Trophoblast cell (in vitro differentiated cells and primary cell): ENCODE data around the gene EFHC2.

ENCODE experiments used
- DNase-seq, 2 donors: peaks; one replicate each; pipeline ENCODE4 v3.0.0-alpha.2; 2016
- H2AFZ ChIP-seq: 2 replicates; pipeline ENCODE4 v1.6.1; 2013; ENCODE audit warnings: low read length, moderate library complexity, mild to moderate bottlenecking; ENCODE audit not compliant: insufficient read depth, poor library complexity
- H2AK5ac ChIP-seq: 2 replicates; pipeline ENCODE4 v1.6.1; 2013; ENCODE audit warnings: mild to moderate bottlenecking, low read length
- H2BK120ac ChIP-seq: 2 replicates; pipeline ENCODE4 v1.6.1; 2013; ENCODE audit warnings: low read length, mild to moderate bottlenecking, moderate library complexity; ENCODE audit not compliant: insufficient read depth, poor library complexity
- H2BK12ac ChIP-seq: 2 replicates; pipeline ENCODE4 v1.6.1; 2013; ENCODE audit warnings: mild to moderate bottlenecking, low read length, moderate library complexity
- H2BK5ac ChIP-seq: 2 replicates; pipeline ENCODE4 v1.6.1; 2013; ENCODE audit warnings: low read length, low read depth, moderate library complexity, mild to moderate bottlenecking; ENCODE audit not compliant: poor library complexity
- H3K14ac ChIP-seq: 2 replicates; pipeline ENCODE4 v1.6.1; 2013; ENCODE audit warnings: mild to moderate bottlenecking, low read length
- H3K18ac ChIP-seq: 2 replicates; pipeline ENCODE4 v1.6.1; 2013; ENCODE audit warnings: mild to moderate bottlenecking, low read length
- H3K23ac ChIP-seq: 2 replicates; pipeline ENCODE4 v1.6.1; 2013; ENCODE audit warnings: low read length
- H3K27ac ChIP-seq: 2 replicates; pipeline ENCODE4 v1.5.1; 2013; ENCODE audit warnings: low read depth, mild to moderate bottlenecking, inconsistent platforms, low read length, moderate library complexity
- H3K27me3 ChIP-seq: 2 replicates; pipeline ENCODE4 v1.6.1; 2013; ENCODE audit warnings: inconsistent platforms, mild to moderate bottlenecking, low read length, moderate library complexity; ENCODE audit not compliant: insufficient read depth
- H3K36me3 ChIP-seq, 2 experiments: 1 replicate in 1 of 2; 2 replicates in 1 of 2; pipeline ENCODE4 v1.6.1; 2013; ENCODE audit warnings: low read length in 2 of 2, mild to moderate bottlenecking in 2 of 2, moderate library complexity in 1 of 2; ENCODE audit not compliant: insufficient read depth in 2 of 2, control insufficient read depth in 1 of 2
- H3K4ac ChIP-seq: 2 replicates; pipeline ENCODE4 v1.6.1; 2013; ENCODE audit warnings: low read depth, mild to moderate bottlenecking, low read length, moderate library complexity
- H3K4me1 ChIP-seq, 2 experiments: 1 replicate in 1 of 2; 2 replicates in 1 of 2; pipeline ENCODE4 v1.6.1; 2013; ENCODE audit warnings: low read length in 2 of 2, mild to moderate bottlenecking in 2 of 2, moderate library complexity in 1 of 2; ENCODE audit not compliant: insufficient read depth in 2 of 2, control insufficient read depth in 1 of 2
- H3K4me2 ChIP-seq: 2 replicates; pipeline ENCODE4 v1.6.1; 2013; ENCODE audit warnings: inconsistent platforms, mild to moderate bottlenecking, low read length, moderate library complexity
- H3K4me3 ChIP-seq: 2 replicates; pipeline ENCODE4 v1.5.1; 2013; ENCODE audit warnings: mild to moderate bottlenecking, low read depth, low read length, inconsistent platforms
- H3K79me1 ChIP-seq: one replicate; pipeline ENCODE4 v1.6.1; 2013; ENCODE audit warnings: low read length
- H3K79me2 ChIP-seq: 2 replicates; pipeline ENCODE4 v1.6.1; 2013; ENCODE audit warnings: low read length, mild to moderate bottlenecking; ENCODE audit not compliant: control insufficient read depth, insufficient read depth, poor library complexity
- H3K9ac ChIP-seq: 2 replicates; pipeline ENCODE4 v1.6.1; 2013; ENCODE audit warnings: mild to moderate bottlenecking, low read length
- H3K9me3 ChIP-seq: 2 replicates; pipeline ENCODE4 v1.6.1; 2013; ENCODE audit warnings: low read depth, mild to moderate bottlenecking, control low read depth, inconsistent platforms, low read length; ENCODE audit not compliant: insufficient read depth
- H4K12ac ChIP-seq: 2 replicates; pipeline ENCODE4 v1.6.1; 2013; ENCODE audit warnings: low read depth, mild to moderate bottlenecking, low read length, moderate library complexity
- H4K8ac ChIP-seq: 2 replicates; pipeline ENCODE4 v1.6.1; 2013; ENCODE audit warnings: low read depth, mild to moderate bottlenecking, low read length, moderate library complexity
- H4K91ac ChIP-seq: one replicate; pipeline ENCODE4 v1.6.1; 2013; ENCODE audit warnings: low read depth, mild to moderate bottlenecking, low read length, moderate library complexity
- WGBS: extraction: QIAGEN DNeasy Blood & Tissue Kit; methylation state at CpG from one replicate; pipeline ENCODE4 v1.1.7; 2013; ENCODE audit warnings: missing lambda C conversion rate; ENCODE audit not compliant: insufficient read length, insufficient coverage; ENCODE audit errors: extremely low coverage; 5-methylcytosine and 5-hydroxymethylcytosine counted together

Gene EFHC2

DNA sequence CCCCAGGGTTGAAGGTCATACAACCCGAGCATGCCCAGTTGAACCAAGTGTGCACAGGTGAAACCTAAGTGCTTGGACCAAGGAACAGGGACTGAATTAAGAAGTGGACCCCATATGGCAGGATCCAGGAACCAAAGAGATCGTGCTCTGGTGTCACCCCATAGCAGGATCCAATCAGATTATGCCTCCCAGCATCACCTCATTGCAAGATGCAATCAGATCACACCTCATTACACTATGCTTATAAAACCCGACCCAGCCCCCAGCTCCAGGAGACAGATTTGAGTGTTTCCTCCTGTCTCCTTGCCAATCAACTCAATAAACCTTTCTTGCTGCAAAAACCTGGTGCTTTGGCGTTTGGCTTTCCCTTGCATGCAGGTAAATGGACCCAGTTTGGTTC lies 37.6 kb downstream of the EFHC2 start:
- no peak overlapping the region for H2AK5ac ChIP-seq
- no CpG with 5 or more reads among the region's 4 CpGs for WGBS
- no peak overlapping the region for H3K4me3 ChIP-seq
- H3K4me1 ChIP-seq, result no peaks in the 10 kb centered on the region
- no peak overlapping the region for H4K12ac ChIP-seq
- no peaks in the 10 kb centered on the region for H3K79me1 ChIP-seq
- no peaks in the 10 kb centered on the region for H3K79me2 ChIP-seq
- H4K8ac ChIP-seq, result no peak overlapping the region
- H3K4ac ChIP-seq, result no peak overlapping the region
- H4K91ac ChIP-seq, result no peak overlapping the region
- H3K23ac ChIP-seq, result no peak overlapping the region
- no peaks in the 10 kb centered on the region for H3K27me3 ChIP-seq
- DNase-seq, result no peak
- H2AFZ ChIP-seq, result no peak overlapping the region
- H2BK12ac ChIP-seq, result no peak overlapping the region
- no peak overlapping the region for H2BK5ac ChIP-seq
- H3K14ac ChIP-seq, result no peak overlapping the region
- no peak overlapping the region for H3K18ac ChIP-seq
- H3K9ac ChIP-seq, result no peak overlapping the region
- H3K9me3 ChIP-seq, result no peaks in the 10 kb centered on the region
- no peak overlapping the region for H3K27ac ChIP-seq
- no peaks in the 10 kb centered on the region for H3K36me3 ChIP-seq
- H2BK120ac ChIP-seq, result no peak overlapping the region
- no peak overlapping the region for H3K4me2 ChIP-seq

- Histone ChIP-seq H3K79me2 (no peaks in the 10 kb centered on the region), H3K4me3 (no peak overlapping the region), H3K27ac (no peak overlapping the region), H2AK5ac (no peak overlapping the region), H3K27me3 (no peaks in the 10 kb centered on the region), H3K4me2 (no peak overlapping the region), H4K91ac (no peak overlapping the region), H4K12ac (no peak overlapping the region), H2BK5ac (no peak overlapping the region), H2BK120ac (no peak overlapping the region), H3K4ac (no peak overlapping the region), H3K18ac (no peak overlapping the region), H3K23ac (no peak overlapping the region), H2AFZ (no peak overlapping the region), H4K8ac (no peak overlapping the region), H3K14ac (no peak overlapping the region), H3K9ac (no peak overlapping the region), H3K9me3 (no peaks in the 10 kb centered on the region), H3K79me1 (no peaks in the 10 kb centered on the region), H3K36me3 (no peaks in the 10 kb centered on the region), H3K4me1 (no peaks in the 10 kb centered on the region), H2BK12ac (no peak overlapping the region)
- WGBS, result no CpG with 5 or more reads among the region's 2 CpGs
- no peak for DNase-seq
These were observed 40.4 kb downstream of the EFHC2 start for GRCh38 chrX:44303119-44303518.

GRCh38 chrX:44299177-44299576 lies 44.3 kb downstream of the EFHC2 start:
- no CpG with 5 or more reads among the region's 4 CpGs for WGBS

GRCh38 chrX:44291468-44292092 lies 51.9 kb downstream of the EFHC2 start:
- no peak overlapping the region for H4K91ac ChIP-seq
- no peak overlapping the region for H3K4ac ChIP-seq
- H3K27ac ChIP-seq, result no peak overlapping the region
- WGBS, result no CpG with 5 or more reads among the region's 2 CpGs
- no peak overlapping the region for H4K12ac ChIP-seq
- DNase-seq, result no peak
- H3K4me1 ChIP-seq, result no peaks in the 10 kb centered on the region
- no peaks in the 10 kb centered on the region for H3K27me3 ChIP-seq
- H3K79me1 ChIP-seq, result no peaks in the 10 kb centered on the region
- no peak overlapping the region for H2BK12ac ChIP-seq
- no peak overlapping the region for H3K4me3 ChIP-seq
- no peak overlapping the region for H3K18ac ChIP-seq
- no peak overlapping the region for H3K9ac ChIP-seq
- no peak overlapping the region for H2AFZ ChIP-seq
- no peak overlapping the region for H3K4me2 ChIP-seq
- H3K9me3 ChIP-seq, result no peaks in the 10 kb centered on the region
- no peak overlapping the region for H4K8ac ChIP-seq
- no peaks in the 10 kb centered on the region for H3K36me3 ChIP-seq
- no peak overlapping the region for H3K14ac ChIP-seq
- H2AK5ac ChIP-seq, result no peak overlapping the region
- H2BK5ac ChIP-seq, result no peak overlapping the region
- no peak overlapping the region for H2BK120ac ChIP-seq
- H3K79me2 ChIP-seq, result no peaks in the 10 kb centered on the region
- H3K23ac ChIP-seq, result no peak overlapping the region

More at GRCh38 chrX:44299177-44299576, 44.3 kb downstream of the EFHC2 start:
- no peak overlapping the region for H3K18ac ChIP-seq
- no peaks in the 10 kb centered on the region for H3K9me3 ChIP-seq
- no peaks in the 10 kb centered on the region for H3K36me3 ChIP-seq
- no peak overlapping the region for H3K23ac ChIP-seq
- no peak overlapping the region for H2BK5ac ChIP-seq
- H4K12ac ChIP-seq, result no peak overlapping the region
- no peaks in the 10 kb centered on the region for H3K79me1 ChIP-seq
- no peaks in the 10 kb centered on the region for H3K79me2 ChIP-seq
- H3K27ac ChIP-seq, result peak overlapping the region; percentile 4
- H3K27me3 ChIP-seq, result no peaks in the 10 kb centered on the region
- no peaks in the 10 kb centered on the region for H3K4me1 ChIP-seq
- H2BK120ac ChIP-seq, result no peak overlapping the region
- H4K8ac ChIP-seq, result no peak overlapping the region
- DNase-seq, result peak; percentile 41 to 77
- no peak overlapping the region for H3K4me3 ChIP-seq
- no peak overlapping the region for H2AK5ac ChIP-seq
- no peak overlapping the region for H3K9ac ChIP-seq
- no peak overlapping the region for H3K4me2 ChIP-seq
- no peak overlapping the region for H3K14ac ChIP-seq
- H4K91ac ChIP-seq, result no peak overlapping the region
- no peak overlapping the region for H3K4ac ChIP-seq
- no peak overlapping the region for H2BK12ac ChIP-seq
- no peak overlapping the region for H2AFZ ChIP-seq
